ENCODE results near the gene TSHZ3. TPM values are rescaled to one million over a fixed set of nuclear protein-coding genes. Genes with fewer than 3 reads are reported as not detected.

TSHZ3 gene
- total RNA-seq, 4 donors from 2014 or later = 2.1 to 3.2 (median 2.7) TPM

DNA sequence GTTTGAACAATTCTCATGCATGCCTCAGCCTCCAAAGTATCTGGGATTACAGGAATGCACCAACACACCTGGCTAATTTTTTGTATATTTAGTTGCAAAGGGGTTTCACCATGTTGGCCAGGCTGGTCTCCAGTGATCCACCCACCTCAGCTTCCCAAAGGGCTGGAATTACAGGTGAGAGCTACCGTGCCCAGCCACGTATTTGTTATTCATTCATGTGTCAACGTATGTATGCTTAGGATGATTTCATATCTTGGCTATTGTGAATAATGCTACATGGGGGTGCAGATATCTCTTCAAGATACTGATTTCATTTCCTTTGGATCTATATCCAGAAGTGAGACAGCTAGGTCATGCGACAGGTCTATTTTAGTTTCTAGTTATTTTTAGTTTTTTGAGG lies 113.4 kb downstream of the TSHZ3 start:
- Histone ChIP-seq H3K4me1 (no peaks in the 10 kb centered on the region), H3K36me3 (no peaks in the 10 kb centered on the region), H3K27ac (no peak overlapping the region), H3K27me3 (no peaks in the 10 kb centered on the region), H3K9me3 (no peaks in the 10 kb centered on the region), H3K4me3 (no peak overlapping the region)
- no peak for DNase-seq (ENCODE audit: low spot score in 2 of 2)
- no peak for TF ChIP-seq EP300 (IDR thresholded peaks at IDR 0.05)
- TF ChIP-seq POLR2A (IDR thresholded peaks at IDR 0.05) = no peak
- TF ChIP-seq CTCF (IDR thresholded peaks at IDR 0.05) = no peak
- no peak for TF ChIP-seq POLR2AphosphoS5 (IDR thresholded peaks at IDR 0.05)
- 84% methylated on average over 4 of the region's 4 CpGs for WGBS

DNA sequence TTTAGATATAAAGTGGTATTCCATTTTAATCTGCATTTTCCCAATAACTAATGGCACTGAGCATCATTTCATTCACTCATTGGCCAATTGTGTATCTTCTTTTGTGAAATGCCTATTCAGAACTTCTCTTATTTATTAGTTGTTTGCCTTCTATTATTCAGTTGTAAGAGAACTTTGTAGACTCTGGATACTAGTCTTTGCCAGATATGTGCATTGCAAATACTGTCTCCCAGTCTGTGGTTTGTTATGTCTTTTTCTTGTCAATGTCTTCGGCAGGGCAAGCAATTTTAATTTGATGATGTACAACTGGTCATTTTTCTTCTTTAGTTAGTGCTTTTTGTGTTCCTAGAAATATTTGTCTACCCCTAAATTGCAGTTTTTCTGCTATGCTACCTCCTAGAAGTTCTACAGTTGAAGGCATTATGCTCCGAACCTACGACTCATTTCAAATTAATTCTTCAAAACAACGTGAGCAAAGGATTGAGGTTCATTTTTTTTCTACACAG lies 115.9 kb downstream of the TSHZ3 start:
- Histone ChIP-seq H3K27me3 (no peaks in the 10 kb centered on the region), H3K9me3 (no peaks in the 10 kb centered on the region), H3K27ac (no peak overlapping the region), H3K4me3 (no peak overlapping the region), H3K4me1 (no peaks in the 10 kb centered on the region), H3K36me3 (no peaks in the 10 kb centered on the region)
- 79% methylated on average over 4 of the region's 4 CpGs for WGBS
- no peak for DNase-seq (ENCODE audit: low spot score in 2 of 2)
- no peak for TF ChIP-seq CTCF (IDR thresholded peaks at IDR 0.05)
- no peak for TF ChIP-seq POLR2AphosphoS5 (IDR thresholded peaks at IDR 0.05)
- no peak for TF ChIP-seq EP300 (IDR thresholded peaks at IDR 0.05)
- no peak for TF ChIP-seq POLR2A (IDR thresholded peaks at IDR 0.05)

DNA sequence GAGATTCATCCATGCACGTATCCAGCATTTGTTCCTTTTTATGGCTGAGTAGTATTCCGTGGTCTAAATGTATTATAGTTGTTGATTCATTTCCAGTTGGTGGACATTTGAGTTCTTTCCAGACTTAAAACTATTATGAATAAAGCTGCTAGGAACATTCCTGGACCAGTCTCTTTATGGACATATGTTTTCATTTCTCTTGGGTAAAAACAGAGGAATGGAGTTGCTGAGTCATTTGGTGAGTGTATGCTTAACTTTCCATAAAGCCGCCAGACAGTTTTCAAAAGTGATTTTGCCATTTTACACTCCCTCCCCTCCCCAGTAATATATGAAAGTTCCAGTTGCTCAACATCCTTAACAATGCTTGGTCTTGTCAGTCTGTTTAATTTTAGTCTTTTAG lies 116.4 kb downstream of the TSHZ3 start:
- no peaks in the 10 kb centered on the region for H3K9me3 ChIP-seq
- H3K36me3 ChIP-seq = no peaks in the 10 kb centered on the region
- H3K27ac ChIP-seq = no peak overlapping the region
- no peaks in the 10 kb centered on the region for H3K4me1 ChIP-seq
- no peak for TF ChIP-seq POLR2AphosphoS5 (IDR thresholded peaks at IDR 0.05)
- TF ChIP-seq POLR2A (IDR thresholded peaks at IDR 0.05) = no peak
- TF ChIP-seq EP300 (IDR thresholded peaks at IDR 0.05) = no peak
- TF ChIP-seq CTCF (IDR thresholded peaks at IDR 0.05) = no peak
- H3K27me3 ChIP-seq = no peaks in the 10 kb centered on the region
- DNase-seq (ENCODE audit: low spot score in 2 of 2) = no peak
- no peak overlapping the region for H3K4me3 ChIP-seq
- 73% methylated on average over 3 of the region's 3 CpGs for WGBS

GRCh38 chr19:31232180-31232579 lies 117.1 kb downstream of the TSHZ3 start:
- WGBS = 57% methylated on average over 5 of the region's 5 CpGs
- Histone ChIP-seq H3K36me3 (no peaks in the 10 kb centered on the region), H3K27ac (no peak overlapping the region), H3K4me1 (no peaks in the 10 kb centered on the region), H3K27me3 (no peaks in the 10 kb centered on the region), H3K4me3 (no peak overlapping the region), H3K9me3 (no peaks in the 10 kb centered on the region)
- no peak for DNase-seq (ENCODE audit: low spot score in 2 of 2)
- no peak for TF ChIP-seq CTCF (IDR thresholded peaks at IDR 0.05)
- no peak for TF ChIP-seq POLR2A (IDR thresholded peaks at IDR 0.05)
- no peak for TF ChIP-seq EP300 (IDR thresholded peaks at IDR 0.05)
- TF ChIP-seq POLR2AphosphoS5 (IDR thresholded peaks at IDR 0.05) = no peak

DNA sequence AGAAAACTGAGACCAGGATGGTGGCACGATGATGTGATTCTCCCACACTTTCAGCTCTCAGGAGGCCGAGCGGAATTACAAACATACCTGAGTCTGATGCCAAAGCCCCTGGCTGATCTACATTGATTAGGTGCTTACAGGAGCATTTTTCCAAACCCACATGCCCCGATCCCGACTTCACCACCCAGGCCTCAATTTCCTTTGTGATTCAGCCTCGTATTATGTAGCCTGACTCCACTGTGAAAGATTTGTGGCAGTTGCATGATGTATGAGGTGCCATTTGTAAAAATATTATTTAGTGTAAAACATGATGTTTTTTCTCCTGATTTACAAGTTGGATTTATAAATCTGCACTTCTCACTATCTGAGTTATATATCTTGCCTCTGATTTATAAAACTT lies 118.0 kb downstream of the TSHZ3 start:
- Histone ChIP-seq H3K4me1 (no peaks in the 10 kb centered on the region), H3K4me3 (no peak overlapping the region), H3K36me3 (no peaks in the 10 kb centered on the region), H3K27me3 (no peaks in the 10 kb centered on the region), H3K9me3 (no peaks in the 10 kb centered on the region), H3K27ac (no peak overlapping the region)
- TF ChIP-seq EP300 (IDR thresholded peaks at IDR 0.05) = no peak
- no peak for TF ChIP-seq POLR2AphosphoS5 (IDR thresholded peaks at IDR 0.05)
- TF ChIP-seq POLR2A (IDR thresholded peaks at IDR 0.05) = no peak
- TF ChIP-seq CTCF (IDR thresholded peaks at IDR 0.05) = no peak
- 80% methylated on average over 6 of the region's 6 CpGs for WGBS
- no peak for DNase-seq (ENCODE audit: low spot score in 2 of 2)

All from suprapubic skin (tissue), 4 donors.